Esophagus squamous epithelium (tissue), 5 donors: ENCODE results near the gene RHBDD1. TPM values are rescaled to one million over a fixed set of nuclear protein-coding genes. Genes with fewer than 3 reads are reported as not detected.
A peak's percentile ranks its signal among the peaks of the same experiment; 100 is the strongest.

Experiments
- DNase-seq: peaks from one replicate; lab custom pipeline; 2025; lab: John Stamatoyannopoulos, UW
- H3K27ac ChIP-seq, 4 donors: fragments of 200-600 bp; sonication (generic); one replicate each; pipeline ENCODE4 v1.5.1; 2016 to 2019; ENCODE audit warnings: mild to moderate bottlenecking in 1 of 4
- H3K27me3 ChIP-seq, 4 donors: fragments of 200-600 bp; sonication (generic); 1 replicate in 3 of 4; 2 replicates in 1 of 4; pipeline versions ENCODE4 v1.5.1 to v1.6.0; 2017 to 2021; ENCODE audit warnings: antibody characterized with exemption in 1 of 4
- H3K36me3 ChIP-seq, 3 donors: fragments of 200-600 bp; sonication (generic); one replicate each; pipeline ENCODE4 v1.5.1; 2016 to 2019
- H3K4me1 ChIP-seq, 3 donors: fragments of 200-600 bp; sonication (generic); one replicate each; pipeline ENCODE4 v1.5.1; 2017 to 2019
- H3K4me3 ChIP-seq, 4 donors: fragments of 200-600 bp; sonication (generic); 1 replicate in 3 of 4; 2 replicates in 1 of 4; pipeline ENCODE4 v1.5.1; 2016 to 2019; ENCODE audit warnings: mild to moderate bottlenecking in 2 of 4, moderate library complexity in 1 of 4
- H3K9me3 ChIP-seq, 3 donors: fragments of 200-600 bp; sonication (generic); one replicate each; pipeline ENCODE4 v1.5.1; 2016 to 2019
- POLR2A ChIP-seq, 4 donors: fragments of 450-650 bp; IDR thresholded peaks; one replicate each; pipeline ENCODE4 v1.6.1; 2017; ENCODE audit warnings: antibody characterized with exemption in 4 of 4, mild to moderate bottlenecking in 4 of 4, moderate library complexity in 3 of 4
- WGBS, 2 donors: methylation state at CpG; one replicate each; pipeline ENCODE4 v1.1.5; 2018; 5-methylcytosine and 5-hydroxymethylcytosine counted together
- intact Hi-C: fragments of 100-400 bp; cut with DNase I; formaldehyde crosslinking; loops from one replicate; pipeline ENCODE4 v1.15.0; 2022
- total RNA-seq, 4 donors: library from RNA; depleted of rRNA; stranded (reverse); fragments of >200 nt; gene quantifications; one replicate each; pipeline ENCODE4 v1.1.0, GENCODE V29; 2016
- TF ChIP-seq, protein P1 (sequence below), 6 experiments: fragments of 450-650 bp in 4 of 6; fragments of 200-600 bp in 2 of 6; sonication (generic) in 2 of 6; IDR thresholded peaks; one replicate each; pipeline ENCODE4 v1.5.1; 2016 to 2019; ENCODE audit warnings: antibody characterized with exemption in 6 of 6, mild to moderate bottlenecking in 4 of 6, moderate library complexity in 4 of 6
- donor health status: DM: yes; HTN: yes; CAD: no.

The RHBDD1 gene
- total RNA-seq, 4 donors from 2014 or later = 6.8 to 14.4 (median 10.3) TPM

- Histone ChIP-seq H3K9me3 (no peaks in the 10 kb centered on the region), H3K27ac (peak overlapping the region; percentile 85 to 97 (median 96)), H3K36me3 (no peaks in the 10 kb centered on the region), H3K4me3 (peak overlapping the region; percentile 63 to 78 (median 68)), H3K4me1 (peaks cover 19 to 90% (median 23%) of the 10 kb centered on the region in 3 donors), H3K27me3 (peaks cover 0 to 46% (median 0%) of the 10 kb centered on the region in 4 donors)
- 44 to 58% methylated on average over 9 of the region's 25 CpGs for WGBS, 2 donors
- no peak for DNase-seq
- intact Hi-C loops = loop anchor here (5.0 to 10.0 kb wide), 3 partner anchors 141 to 904 kb away; no protein-coding TSS in a partner anchor
- TF ChIP-seq, protein P1, sequence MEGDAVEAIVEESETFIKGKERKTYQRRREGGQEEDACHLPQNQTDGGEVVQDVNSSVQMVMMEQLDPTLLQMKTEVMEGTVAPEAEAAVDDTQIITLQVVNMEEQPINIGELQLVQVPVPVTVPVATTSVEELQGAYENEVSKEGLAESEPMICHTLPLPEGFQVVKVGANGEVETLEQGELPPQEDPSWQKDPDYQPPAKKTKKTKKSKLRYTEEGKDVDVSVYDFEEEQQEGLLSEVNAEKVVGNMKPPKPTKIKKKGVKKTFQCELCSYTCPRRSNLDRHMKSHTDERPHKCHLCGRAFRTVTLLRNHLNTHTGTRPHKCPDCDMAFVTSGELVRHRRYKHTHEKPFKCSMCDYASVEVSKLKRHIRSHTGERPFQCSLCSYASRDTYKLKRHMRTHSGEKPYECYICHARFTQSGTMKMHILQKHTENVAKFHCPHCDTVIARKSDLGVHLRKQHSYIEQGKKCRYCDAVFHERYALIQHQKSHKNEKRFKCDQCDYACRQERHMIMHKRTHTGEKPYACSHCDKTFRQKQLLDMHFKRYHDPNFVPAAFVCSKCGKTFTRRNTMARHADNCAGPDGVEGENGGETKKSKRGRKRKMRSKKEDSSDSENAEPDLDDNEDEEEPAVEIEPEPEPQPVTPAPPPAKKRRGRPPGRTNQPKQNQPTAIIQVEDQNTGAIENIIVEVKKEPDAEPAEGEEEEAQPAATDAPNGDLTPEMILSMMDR (IDR thresholded peaks at IDR 0.05) = no peak
- TF ChIP-seq POLR2A (IDR thresholded peaks at IDR 0.05) = no peak
Observed at GRCh38 chr2:226796012-226796839, 39.6 kb upstream of the RHBDD1 start.

GRCh38 chr2:226796840-226797288 lies 39.0 kb upstream of the RHBDD1 start:
- Histone ChIP-seq H3K27me3 (peaks cover 0 to 50% (median 0%) of the 10 kb centered on the region in 4 donors), H3K4me3 (peak overlapping the region; percentile 63 to 78 (median 68)), H3K9me3 (no peaks in the 10 kb centered on the region), H3K4me1 (peaks cover 23 to 94% (median 29%) of the 10 kb centered on the region in 3 donors), H3K27ac (peak overlapping the region; percentile 85 to 97 (median 96)), H3K36me3 (no peaks in the 10 kb centered on the region)
- no peak for DNase-seq
- 38 to 40% methylated on average over 5 to 11 of the region's 17 CpGs for WGBS, 2 donors
- TF ChIP-seq POLR2A (IDR thresholded peaks at IDR 0.05) = no peak
- TF ChIP-seq, protein P1 (IDR thresholded peaks at IDR 0.05) = peak in 5 of 6 experiments; percentile 24 to 76 (median 58)
- intact Hi-C loops = loop anchor here (5.0 to 10.0 kb wide), 3 partner anchors 142 to 905 kb away; no protein-coding TSS in a partner anchor

DNA sequence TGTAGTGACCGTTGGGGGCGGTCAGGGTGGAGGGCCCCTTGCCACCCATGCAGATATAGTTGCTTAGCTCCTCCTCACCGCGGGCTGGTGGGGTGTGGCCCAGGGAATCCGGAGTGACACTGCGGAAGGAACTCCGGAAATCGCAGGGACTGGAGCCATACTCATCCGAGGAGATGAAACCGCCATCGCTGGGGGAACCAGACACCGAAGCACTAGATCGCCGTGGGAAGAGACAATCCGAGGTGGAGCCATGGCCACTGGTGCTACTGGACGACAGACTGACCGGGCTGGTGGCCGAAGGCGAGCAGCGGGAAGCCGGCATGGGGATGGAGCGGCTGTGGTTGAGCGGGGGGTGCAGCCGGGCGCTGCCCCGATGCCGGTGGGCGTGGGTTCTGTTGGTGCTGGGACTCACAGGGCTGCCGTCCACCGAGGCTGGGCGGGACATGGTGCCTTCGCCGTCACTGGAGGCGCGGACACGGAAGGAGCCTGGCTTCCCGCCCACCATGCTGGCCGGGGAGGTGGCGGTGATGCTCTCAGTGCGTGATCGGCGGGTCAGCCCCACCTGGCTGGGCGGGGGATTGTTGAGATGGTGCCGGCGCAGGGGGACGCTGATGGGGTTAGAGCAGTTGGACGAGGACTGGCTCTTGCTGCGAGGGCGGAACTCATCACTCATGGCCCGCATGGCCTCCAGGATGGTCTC lies 38.4 kb upstream of the RHBDD1 start:
- peak overlapping the region; percentile 85 to 97 (median 96) for H3K27ac ChIP-seq
- H3K27me3 ChIP-seq = peaks cover 0 to 50% (median 0%) of the 10 kb centered on the region in 4 donors
- 38 to 71% methylated on average over 17 to 24 of the region's 50 CpGs for WGBS, 2 donors
- no peaks in the 10 kb centered on the region for H3K36me3 ChIP-seq
- TF ChIP-seq, protein P1 (IDR thresholded peaks at IDR 0.05) = no peak
- no peak for TF ChIP-seq POLR2A (IDR thresholded peaks at IDR 0.05)
- intact Hi-C loops = loop anchor here (5.0 to 10.0 kb wide), 3 partner anchors 143 to 905 kb away; no protein-coding TSS in a partner anchor
- no peaks in the 10 kb centered on the region for H3K9me3 ChIP-seq
- H3K4me3 ChIP-seq = peak overlapping the region; percentile 63 to 78 (median 68)
- H3K4me1 ChIP-seq = peaks cover 23 to 94% (median 29%) of the 10 kb centered on the region in 3 donors
- DNase-seq = no peak

GRCh38 chr2:226797989-226798421 lies 37.8 kb upstream of the RHBDD1 start:
- TF ChIP-seq, protein P1 (IDR thresholded peaks at IDR 0.05) = no peak
- TF ChIP-seq POLR2A (IDR thresholded peaks at IDR 0.05) = no peak
- WGBS, 2 donors = 34 to 71% methylated on average over 3 to 8 of the region's 23 CpGs
- peak overlapping the region; percentile 63 to 78 (median 68) for H3K4me3 ChIP-seq
- no peaks in the 10 kb centered on the region for H3K9me3 ChIP-seq
- no peaks in the 10 kb centered on the region for H3K36me3 ChIP-seq
- intact Hi-C loops = loop anchor here (5.0 to 10.0 kb wide), 3 partner anchors 143 to 906 kb away; no protein-coding TSS in a partner anchor
- H3K27ac ChIP-seq = peak overlapping the region; percentile 85 to 97 (median 96)
- H3K4me1 ChIP-seq = peaks cover 23 to 88% (median 29%) of the 10 kb centered on the region in 3 donors
- no peak for DNase-seq
- H3K27me3 ChIP-seq = peaks cover 0 to 50% (median 0%) of the 10 kb centered on the region in 4 donors
